Osteocyte (in vitro differentiated cells): ENCODE data around the gene MPG. TPM values are rescaled to one million over a fixed set of nuclear protein-coding genes. Genes with fewer than 3 reads are reported as not detected.

ENCODE experiments used
- DNase-seq: peaks from one replicate; pipeline ENCODE4 v3.0.0; 2021; ENCODE audit warnings: mixed read lengths; ENCODE audit not compliant: unreplicated experiment; ENCODE audit errors: extremely low spot score
- H3K27ac Mint-ChIP-seq: one replicate; pipeline ENCODE4 v1.8.0; 2021; ENCODE audit warnings: mild to moderate bottlenecking, mixed read lengths; ENCODE audit not compliant: unreplicated experiment
- H3K27me3 Mint-ChIP-seq: one replicate; pipeline ENCODE4 v1.8.0; 2021; ENCODE audit warnings: mixed read lengths; ENCODE audit not compliant: unreplicated experiment
- H3K36me3 Mint-ChIP-seq: one replicate; pipeline ENCODE4 v1.8.0; 2021; ENCODE audit warnings: mixed read lengths; ENCODE audit not compliant: unreplicated experiment
- H3K4me1 Mint-ChIP-seq: one replicate; pipeline ENCODE4 v1.8.0; 2021; ENCODE audit warnings: mixed read lengths; ENCODE audit not compliant: unreplicated experiment
- H3K4me3 Mint-ChIP-seq: one replicate; pipeline ENCODE4 v1.8.0; 2021; ENCODE audit warnings: mild to moderate bottlenecking, moderate library complexity, mixed read lengths; ENCODE audit not compliant: unreplicated experiment
- H3K9me3 Mint-ChIP-seq: one replicate; pipeline ENCODE4 v1.8.0; 2021; ENCODE audit warnings: mixed read lengths; ENCODE audit not compliant: unreplicated experiment
- total RNA-seq: library from RNA; stranded (reverse); gene quantifications from 2 replicates; pipeline ENCODE4 v1.2.1, GENCODE V29; 2021
- TF ChIP-seq, protein P1 (sequence below): fragments of 200-600 bp; sonication (generic); IDR thresholded peaks from 2 replicates; pipeline ENCODE4 v1.5.0; 2021; ENCODE audit warnings: antibody characterized with exemption, mild to moderate bottlenecking, moderate library complexity

MPG gene
- total RNA-seq, 1 donor from 2014 or later: 71.6 TPM

DNA sequence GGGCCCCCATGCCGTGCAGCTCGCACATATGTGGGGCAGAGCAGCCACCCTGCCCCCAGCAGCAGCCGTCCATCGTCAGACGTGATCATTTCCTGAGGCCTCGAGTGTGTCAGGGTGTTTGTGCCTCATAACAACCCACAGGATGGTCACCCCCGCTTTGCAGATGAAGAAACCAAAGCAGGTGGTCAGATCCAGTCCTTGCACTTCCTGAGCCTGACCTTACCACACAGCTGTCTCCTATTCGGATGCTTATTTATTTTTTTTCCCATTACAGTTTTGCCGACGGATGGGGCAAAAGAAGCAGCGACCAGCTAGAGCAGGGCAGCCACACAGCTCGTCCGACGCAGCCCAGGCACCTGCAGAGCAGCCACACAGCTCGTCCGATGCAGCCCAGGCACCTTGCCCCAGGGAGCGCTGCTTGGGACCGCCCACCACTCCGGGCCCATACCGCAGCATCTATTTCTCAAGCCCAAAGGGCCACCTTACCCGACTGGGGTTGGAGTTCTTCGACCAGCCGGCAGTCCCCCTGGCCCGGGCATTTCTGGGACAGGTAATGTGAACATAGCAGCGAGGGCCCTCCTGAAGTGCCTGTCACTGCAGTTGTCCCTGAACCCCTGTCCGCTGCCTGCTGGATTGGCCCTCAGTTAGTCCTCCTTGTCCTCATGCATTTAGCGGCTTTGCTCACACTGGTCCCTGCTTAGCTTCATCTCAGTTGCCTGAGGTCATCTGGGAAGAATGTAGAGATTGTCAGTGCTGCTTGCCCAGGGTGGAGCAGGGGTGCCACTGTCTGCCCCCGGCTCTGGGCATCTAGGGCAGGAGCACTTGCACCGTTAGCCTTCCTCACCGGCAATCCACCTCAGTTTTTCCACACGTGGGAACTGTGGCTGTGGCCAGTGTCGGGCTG is 1.4 kb downstream of the MPG start:
- H3K27me3 Mint-ChIP-seq: no peaks in the 10 kb centered on the region
- TF ChIP-seq, protein P1, sequence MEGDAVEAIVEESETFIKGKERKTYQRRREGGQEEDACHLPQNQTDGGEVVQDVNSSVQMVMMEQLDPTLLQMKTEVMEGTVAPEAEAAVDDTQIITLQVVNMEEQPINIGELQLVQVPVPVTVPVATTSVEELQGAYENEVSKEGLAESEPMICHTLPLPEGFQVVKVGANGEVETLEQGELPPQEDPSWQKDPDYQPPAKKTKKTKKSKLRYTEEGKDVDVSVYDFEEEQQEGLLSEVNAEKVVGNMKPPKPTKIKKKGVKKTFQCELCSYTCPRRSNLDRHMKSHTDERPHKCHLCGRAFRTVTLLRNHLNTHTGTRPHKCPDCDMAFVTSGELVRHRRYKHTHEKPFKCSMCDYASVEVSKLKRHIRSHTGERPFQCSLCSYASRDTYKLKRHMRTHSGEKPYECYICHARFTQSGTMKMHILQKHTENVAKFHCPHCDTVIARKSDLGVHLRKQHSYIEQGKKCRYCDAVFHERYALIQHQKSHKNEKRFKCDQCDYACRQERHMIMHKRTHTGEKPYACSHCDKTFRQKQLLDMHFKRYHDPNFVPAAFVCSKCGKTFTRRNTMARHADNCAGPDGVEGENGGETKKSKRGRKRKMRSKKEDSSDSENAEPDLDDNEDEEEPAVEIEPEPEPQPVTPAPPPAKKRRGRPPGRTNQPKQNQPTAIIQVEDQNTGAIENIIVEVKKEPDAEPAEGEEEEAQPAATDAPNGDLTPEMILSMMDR: no peak
- peak overlapping the region; percentile 87 for H3K27ac Mint-ChIP-seq
- DNase-seq: no peak
- peaks cover 56% of the 10 kb centered on the region for H3K4me1 Mint-ChIP-seq
- H3K36me3 Mint-ChIP-seq: peaks cover 7% of the 10 kb centered on the region
- H3K9me3 Mint-ChIP-seq: no peaks in the 10 kb centered on the region
- peak overlapping the region; percentile 82 for H3K4me3 Mint-ChIP-seq

DNA sequence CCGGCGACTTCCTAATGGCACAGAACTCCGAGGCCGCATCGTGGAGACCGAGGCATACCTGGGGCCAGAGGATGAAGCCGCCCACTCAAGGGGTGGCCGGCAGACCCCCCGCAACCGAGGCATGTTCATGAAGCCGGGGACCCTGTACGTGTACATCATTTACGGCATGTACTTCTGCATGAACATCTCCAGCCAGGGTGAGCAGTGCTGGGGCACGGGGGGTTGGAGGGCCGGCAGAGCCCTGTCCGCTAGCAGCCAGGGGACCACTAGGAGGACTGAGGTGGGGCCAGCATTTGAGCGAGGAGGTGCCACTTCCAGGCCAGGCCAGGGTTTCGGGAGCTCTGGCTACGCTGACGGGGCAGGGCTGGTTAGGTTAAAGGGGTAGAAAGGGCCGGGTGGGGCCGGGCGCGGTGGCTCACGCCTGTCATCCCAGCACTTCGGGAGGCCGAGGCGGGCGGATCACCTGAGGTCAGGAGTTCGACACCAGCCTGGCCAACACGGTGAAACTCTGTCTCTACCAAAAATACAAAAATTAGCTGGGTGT is 5.1 kb downstream of the MPG start:
- TF ChIP-seq, protein P1: no peak
- Mint-ChIP-seq H3K4me1 (peaks cover 36% of the 10 kb centered on the region), H3K4me3 (no peak overlapping the region), H3K27ac (no peak overlapping the region), H3K9me3 (no peaks in the 10 kb centered on the region), H3K36me3 (peaks cover 10% of the 10 kb centered on the region), H3K27me3 (no peaks in the 10 kb centered on the region)
- no peak for DNase-seq

DNA sequence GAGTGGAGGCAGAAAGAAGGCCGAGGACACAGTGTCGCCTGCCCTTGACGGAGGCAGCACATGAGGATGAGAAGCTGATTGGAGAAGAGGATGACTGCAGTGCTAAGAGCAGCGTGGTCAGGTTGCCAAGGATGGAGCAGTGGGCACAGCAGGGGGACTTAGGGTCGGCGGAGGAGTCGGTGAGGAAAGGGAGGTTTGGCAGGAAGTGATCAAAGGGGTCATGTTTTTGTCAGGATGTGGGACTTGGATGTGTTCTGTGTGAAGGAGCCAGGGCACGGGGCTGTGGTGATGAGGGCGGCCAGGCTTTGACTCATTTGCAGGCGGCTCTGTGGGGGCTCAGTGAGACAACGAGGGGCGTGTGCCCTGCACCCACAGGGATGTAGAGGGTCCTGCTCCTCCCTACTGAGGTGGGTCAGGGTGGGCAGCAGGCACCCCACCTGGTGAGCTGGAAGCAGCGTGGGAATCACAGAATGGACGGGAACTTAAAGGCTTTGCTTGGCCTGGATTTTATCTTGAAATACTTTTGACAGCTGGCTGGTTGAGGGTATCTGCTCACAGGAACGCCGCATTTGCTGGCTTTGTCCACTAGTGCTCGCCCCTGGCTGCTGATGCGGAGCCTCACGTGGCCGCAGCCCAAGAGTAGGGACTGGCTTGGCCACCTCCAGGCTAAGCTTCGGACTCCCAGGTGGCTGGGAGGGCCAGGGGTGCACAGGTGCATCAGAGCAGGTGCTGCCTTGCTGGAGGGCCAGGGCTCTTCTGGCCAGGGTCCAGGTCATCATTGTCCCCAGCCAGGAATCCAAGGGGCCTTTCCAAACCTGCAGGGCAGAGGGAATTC is 6.0 kb downstream of the MPG start:
- no peak overlapping the region for H3K4me3 Mint-ChIP-seq
- peaks cover 14% of the 10 kb centered on the region for H3K36me3 Mint-ChIP-seq
- peak overlapping the region; percentile 90 for H3K27ac Mint-ChIP-seq

DNA sequence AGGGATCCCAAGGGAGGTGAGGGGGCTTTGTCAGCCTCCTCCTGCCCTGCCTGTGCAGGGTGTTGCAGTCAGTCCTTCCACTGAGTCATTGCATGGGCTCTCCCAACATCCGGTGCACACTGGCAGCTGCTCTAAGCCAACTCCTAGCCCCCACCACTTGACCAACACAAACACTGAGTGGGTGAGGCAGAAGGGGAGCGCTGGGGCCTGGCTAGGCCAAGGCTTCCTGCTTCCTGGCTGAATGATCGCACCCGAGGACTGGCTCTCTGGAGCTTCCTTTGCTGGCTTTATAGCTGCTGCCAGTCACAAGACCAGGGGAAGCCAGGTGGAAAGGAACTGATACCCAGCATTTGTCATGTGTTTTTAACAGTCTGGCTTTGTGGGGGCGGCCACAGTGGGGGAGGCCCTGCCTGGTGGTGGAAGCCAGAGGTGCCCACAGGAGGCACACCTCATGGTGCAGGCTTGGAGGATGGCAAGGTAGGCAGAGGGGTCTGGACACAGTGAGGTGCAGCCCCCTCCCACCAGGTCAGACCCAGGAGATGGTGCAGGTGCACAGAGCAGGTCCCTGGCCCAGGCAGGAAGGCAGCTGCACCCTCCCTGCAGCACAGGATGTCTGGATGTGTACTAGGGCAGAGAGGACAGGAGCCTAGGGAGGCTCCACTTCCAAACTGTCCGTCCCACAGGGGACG is 6.8 kb downstream of the MPG start:
- DNase-seq: peak; percentile 91
- H3K4me3 Mint-ChIP-seq: no peak overlapping the region
- H3K4me1 Mint-ChIP-seq: peaks cover 23% of the 10 kb centered on the region
- peak overlapping the region; percentile 90 for H3K27ac Mint-ChIP-seq
- H3K36me3 Mint-ChIP-seq: peaks cover 13% of the 10 kb centered on the region
- H3K27me3 Mint-ChIP-seq: no peaks in the 10 kb centered on the region
- H3K9me3 Mint-ChIP-seq: no peaks in the 10 kb centered on the region
- TF ChIP-seq, protein P1: no peak

More for the DNA sequence above, 6.0 kb downstream of the MPG start:
- no peaks in the 10 kb centered on the region for H3K9me3 Mint-ChIP-seq
- peaks cover 30% of the 10 kb centered on the region for H3K4me1 Mint-ChIP-seq
- DNase-seq: no peak
- TF ChIP-seq, protein P1: no peak
- no peaks in the 10 kb centered on the region for H3K27me3 Mint-ChIP-seq
